Nephron progenitor cell (in vitro differentiated cells): ENCODE results near the gene SGMS1.

ENCODE experiments used
- DNase-seq: peaks from one replicate; pipeline ENCODE4 v3.0.0; 2021
- H3K27ac Mint-ChIP-seq: 2 replicates; pipeline ENCODE4 v1.8.0; 2021; ENCODE audit warnings: mild to moderate bottlenecking, moderate library complexity, mixed read lengths
- H3K27me3 Mint-ChIP-seq: 2 replicates; pipeline ENCODE4 v1.8.0; 2021; ENCODE audit warnings: mild to moderate bottlenecking, low read depth, mixed read lengths; ENCODE audit not compliant: poor library complexity
- H3K36me3 Mint-ChIP-seq: 2 replicates; pipeline ENCODE4 v1.8.0; 2021; ENCODE audit warnings: low read depth, mixed read lengths
- H3K4me1 Mint-ChIP-seq: 2 replicates; pipeline ENCODE4 v1.8.0; 2021; ENCODE audit warnings: mixed read lengths
- H3K4me3 Mint-ChIP-seq: 2 replicates; pipeline ENCODE4 v1.8.0; 2021; ENCODE audit warnings: mild to moderate bottlenecking, moderate library complexity, mixed read lengths
- H3K9me3 Mint-ChIP-seq: 2 replicates; pipeline ENCODE4 v1.8.0; 2021; ENCODE audit warnings: mild to moderate bottlenecking, moderate library complexity, mixed read lengths
- CTCF ChIP-seq: fragments of 200-600 bp; sonication (generic); IDR thresholded peaks from 2 replicates; pipeline ENCODE4 v1.5.0; 2021; ENCODE audit warnings: antibody characterized with exemption

Gene SGMS1

DNA sequence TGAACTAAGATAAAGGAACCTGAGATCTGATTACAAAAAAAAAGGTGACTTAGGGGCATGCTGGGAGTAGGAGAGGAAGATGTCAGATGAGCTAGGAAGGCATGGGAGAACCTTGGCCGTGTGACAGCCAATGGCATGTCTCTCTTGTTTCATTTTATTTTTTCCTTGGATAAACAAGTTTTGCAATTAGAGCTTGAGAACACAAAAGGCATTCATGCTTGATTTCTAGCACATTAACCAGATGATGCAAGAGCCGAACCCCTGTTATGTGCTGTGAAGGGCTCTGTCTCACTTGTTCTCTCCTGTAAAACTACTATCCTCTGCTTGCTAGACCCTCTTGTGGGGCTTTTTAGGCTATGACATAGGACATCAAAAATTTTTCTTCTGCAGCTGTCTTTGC, 238.1 kb downstream of the SGMS1 start:
- H3K4me3 Mint-ChIP-seq, result no peak overlapping the region
- no peaks in the 10 kb centered on the region for H3K36me3 Mint-ChIP-seq
- H3K27ac Mint-ChIP-seq, result no peak overlapping the region
- peaks cover 2% of the 10 kb centered on the region for H3K27me3 Mint-ChIP-seq
- DNase-seq, result no peak
- H3K9me3 Mint-ChIP-seq, result no peaks in the 10 kb centered on the region
- TF ChIP-seq CTCF, result no peak
- H3K4me1 Mint-ChIP-seq, result peaks cover 8% of the 10 kb centered on the region

GRCh38 chr10:50384898-50385297, 238.9 kb downstream of the SGMS1 start:
- Mint-ChIP-seq H3K9me3 (no peaks in the 10 kb centered on the region), H3K36me3 (no peaks in the 10 kb centered on the region), H3K4me1 (peaks cover 8% of the 10 kb centered on the region), H3K4me3 (no peak overlapping the region), H3K27me3 (peaks cover 2% of the 10 kb centered on the region), H3K27ac (no peak overlapping the region)
- no peak for DNase-seq
- no peak for TF ChIP-seq CTCF

GRCh38 chr10:50384238-50384637, 239.5 kb downstream of the SGMS1 start:
- DNase-seq, result no peak
- peaks cover 2% of the 10 kb centered on the region for H3K27me3 Mint-ChIP-seq
- H3K36me3 Mint-ChIP-seq, result no peaks in the 10 kb centered on the region
- H3K4me1 Mint-ChIP-seq, result peaks cover 8% of the 10 kb centered on the region
- TF ChIP-seq CTCF, result no peak
- no peak overlapping the region for H3K4me3 Mint-ChIP-seq
- H3K9me3 Mint-ChIP-seq, result no peaks in the 10 kb centered on the region
- peak overlapping the region; percentile 79 for H3K27ac Mint-ChIP-seq

GRCh38 chr10:50382576-50383023, 241.2 kb downstream of the SGMS1 start:
- Mint-ChIP-seq H3K4me1 (peaks cover 11% of the 10 kb centered on the region), H3K36me3 (peaks cover 3% of the 10 kb centered on the region), H3K9me3 (no peaks in the 10 kb centered on the region), H3K4me3 (no peak overlapping the region), H3K27ac (no peak overlapping the region), H3K27me3 (peaks cover 2% of the 10 kb centered on the region)
- no peak for DNase-seq
- no peak for TF ChIP-seq CTCF

- no peak for TF ChIP-seq CTCF
- Mint-ChIP-seq H3K27ac (no peak overlapping the region), H3K27me3 (peaks cover 2% of the 10 kb centered on the region), H3K36me3 (peaks cover 13% of the 10 kb centered on the region), H3K4me3 (no peak overlapping the region), H3K9me3 (no peaks in the 10 kb centered on the region), H3K4me1 (peaks cover 9% of the 10 kb centered on the region)
- DNase-seq, result no peak
Observed at GRCh38 chr10:50381642-50382041, 242.1 kb downstream of the SGMS1 start.

GRCh38 chr10:50379616-50380015, 244.1 kb downstream of the SGMS1 start:
- DNase-seq, result no peak
- H3K27me3 Mint-ChIP-seq, result no peaks in the 10 kb centered on the region

More at GRCh38 chr10:50379616-50380015, 244.1 kb downstream of the SGMS1 start:
- Mint-ChIP-seq H3K4me3 (no peak overlapping the region), H3K9me3 (no peaks in the 10 kb centered on the region), H3K36me3 (peaks cover 17% of the 10 kb centered on the region), H3K27ac (peak overlapping the region; percentile 36), H3K4me1 (peaks cover 9% of the 10 kb centered on the region)
- TF ChIP-seq CTCF, result no peak
